AG04449 (cell line): ENCODE results near the gene POLR3K.

Experiments used
- CTCF ChIA-PET: fragments of 350-600 bp; formaldehyde crosslinking; extraction: SDS; loops from one replicate; lab custom pipeline; 2021; ENCODE audit warnings: antibody characterized with exemption; lab: Yijun Ruan, JAX
- POLR2A ChIA-PET: fragments of 400-600, 350-600 bp; formaldehyde crosslinking; extraction: SDS; loops from one replicate; lab custom pipeline; 2020; ENCODE audit warnings: antibody characterized with exemption, inconsistent platforms; lab: Yijun Ruan, JAX
- DNase-seq: peaks from one replicate; pipeline ENCODE4 v3.0.0-alpha.2; 2010; ENCODE audit warnings: low read depth, low spot score
- H3K4me3 ChIP-seq: 2 replicates; pipeline ENCODE4 v1.5.1; 2011; ENCODE audit warnings: low read depth, mild to moderate bottlenecking, control low read depth, low read length
- TF ChIP-seq, protein P1 (sequence below): IDR thresholded peaks from one replicate; pipeline ENCODE4 v1.5.1; 2011; ENCODE audit warnings: mild to moderate bottlenecking, moderate library complexity, low read length, control low read depth, inconsistent platforms; ENCODE audit not compliant: insufficient read depth; ENCODE audit errors: missing control alignments

Gene POLR3K

DNA sequence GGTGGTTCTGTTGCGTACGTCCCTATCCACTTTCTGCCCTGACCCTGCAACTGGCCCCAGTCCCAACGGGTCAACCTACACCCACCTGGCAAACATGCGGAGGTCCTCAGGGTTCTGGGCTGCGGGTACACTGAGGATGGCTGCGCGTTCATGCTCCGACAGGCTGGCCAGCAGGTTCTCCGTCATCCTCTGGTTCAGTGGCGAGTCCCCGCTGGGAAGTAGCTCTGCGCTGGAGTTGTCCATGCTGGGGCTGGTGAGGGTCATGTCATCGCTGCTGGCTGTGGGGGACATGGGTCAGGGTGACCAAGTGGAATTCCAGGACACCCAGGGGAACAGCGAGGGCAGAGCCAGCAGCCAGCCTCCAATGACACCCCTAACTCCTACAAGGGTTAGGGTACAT lies 35.2 kb upstream of the POLR3K start:
- no peak overlapping the region for H3K4me3 ChIP-seq
- ChIA-PET POLR2A (no interaction called here), CTCF (interaction anchor here (1.1 to 19.2 kb wide), 4 partner anchors 8 to 21 kb away, joined by 3 to 728 read pairs (median 58); partner anchors contain the start of genes MPG and RHBDF1)
- TF ChIP-seq, protein P1, sequence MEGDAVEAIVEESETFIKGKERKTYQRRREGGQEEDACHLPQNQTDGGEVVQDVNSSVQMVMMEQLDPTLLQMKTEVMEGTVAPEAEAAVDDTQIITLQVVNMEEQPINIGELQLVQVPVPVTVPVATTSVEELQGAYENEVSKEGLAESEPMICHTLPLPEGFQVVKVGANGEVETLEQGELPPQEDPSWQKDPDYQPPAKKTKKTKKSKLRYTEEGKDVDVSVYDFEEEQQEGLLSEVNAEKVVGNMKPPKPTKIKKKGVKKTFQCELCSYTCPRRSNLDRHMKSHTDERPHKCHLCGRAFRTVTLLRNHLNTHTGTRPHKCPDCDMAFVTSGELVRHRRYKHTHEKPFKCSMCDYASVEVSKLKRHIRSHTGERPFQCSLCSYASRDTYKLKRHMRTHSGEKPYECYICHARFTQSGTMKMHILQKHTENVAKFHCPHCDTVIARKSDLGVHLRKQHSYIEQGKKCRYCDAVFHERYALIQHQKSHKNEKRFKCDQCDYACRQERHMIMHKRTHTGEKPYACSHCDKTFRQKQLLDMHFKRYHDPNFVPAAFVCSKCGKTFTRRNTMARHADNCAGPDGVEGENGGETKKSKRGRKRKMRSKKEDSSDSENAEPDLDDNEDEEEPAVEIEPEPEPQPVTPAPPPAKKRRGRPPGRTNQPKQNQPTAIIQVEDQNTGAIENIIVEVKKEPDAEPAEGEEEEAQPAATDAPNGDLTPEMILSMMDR = no peak
- no peak for DNase-seq

DNA sequence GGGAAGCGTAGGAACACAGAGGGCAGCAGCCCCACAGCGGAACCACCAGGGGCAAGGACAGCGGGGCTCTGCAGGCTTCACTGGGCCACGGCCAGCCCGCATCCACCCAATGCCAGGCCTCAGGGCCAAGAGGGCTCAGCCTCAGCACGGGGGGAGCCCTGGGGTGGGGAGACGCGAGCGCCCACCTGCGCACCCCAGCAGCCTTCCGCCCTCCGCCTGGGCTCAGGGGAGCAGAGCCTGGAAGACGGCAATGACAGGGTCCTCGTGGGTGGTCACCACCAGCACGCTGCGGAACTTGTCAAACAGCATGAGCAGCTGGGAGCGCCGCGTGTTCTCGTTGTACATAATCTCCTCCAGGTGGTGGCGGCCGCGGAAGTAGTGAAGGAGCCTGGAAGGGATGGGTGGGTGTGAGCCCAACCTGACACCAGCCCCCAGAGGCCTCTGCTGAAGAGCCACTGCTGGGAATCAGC lies 33.1 kb upstream of the POLR3K start:
- TF ChIP-seq, protein P1 = no peak
- POLR2A ChIA-PET = no interaction called here
- CTCF ChIA-PET = interaction anchor here (2.1 to 19.2 kb wide), 3 partner anchors 10 to 20 kb away, joined by 8 to 728 read pairs (median 109); partner anchors contain the start of genes MPG and RHBDF1
- H3K4me3 ChIP-seq = no peak overlapping the region
- DNase-seq = no peak

DNA sequence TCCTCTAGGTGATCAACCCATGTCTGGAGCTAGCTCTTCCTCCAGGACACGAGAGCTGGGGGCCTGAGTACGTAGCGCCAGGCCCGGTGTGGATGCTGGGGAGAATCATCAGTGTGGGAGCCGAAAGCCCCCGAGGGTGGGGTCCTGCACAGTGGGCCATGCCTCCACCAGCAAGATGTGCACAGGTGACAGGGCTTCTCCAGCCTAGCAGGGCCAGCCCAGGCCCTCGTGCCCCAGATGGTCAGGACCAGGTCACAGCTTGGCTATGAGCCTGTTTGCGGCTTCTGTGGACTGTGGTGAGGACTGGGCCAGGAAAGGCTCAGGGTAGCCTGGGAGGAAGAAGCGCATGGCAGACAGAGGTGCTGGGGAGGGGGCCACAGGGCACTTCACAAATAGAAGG lies 32.5 kb upstream of the POLR3K start:
- DNase-seq = no peak
- no peak overlapping the region for H3K4me3 ChIP-seq
- TF ChIP-seq, protein P1 = no peak
- POLR2A ChIA-PET = interaction anchor here (1.7 to 1.8 kb wide), 2 partner anchors 10 to 20 kb away, joined by 6 to 10 read pairs; no protein-coding TSS in a partner anchor
- CTCF ChIA-PET = interaction anchor here (8.6 to 19.2 kb wide), 2 partner anchors 11 to 18 kb away, joined by 109 to 728 read pairs; partner anchors contain the start of genes MPG and RHBDF1

DNA sequence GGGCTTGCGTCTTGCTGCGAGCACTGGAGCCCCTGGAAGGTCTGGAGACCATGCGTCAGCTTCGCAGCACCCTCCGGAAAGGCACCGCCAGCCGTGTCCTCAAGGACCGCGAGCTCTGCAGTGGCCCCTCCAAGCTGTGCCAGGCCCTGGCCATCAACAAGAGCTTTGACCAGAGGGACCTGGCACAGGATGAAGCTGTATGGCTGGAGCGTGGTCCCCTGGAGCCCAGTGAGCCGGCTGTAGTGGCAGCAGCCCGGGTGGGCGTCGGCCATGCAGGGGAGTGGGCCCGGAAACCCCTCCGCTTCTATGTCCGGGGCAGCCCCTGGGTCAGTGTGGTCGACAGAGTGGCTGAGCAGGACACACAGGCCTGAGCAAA lies 32.0 kb upstream of the POLR3K start:
- TF ChIP-seq, protein P1 = no peak
- DNase-seq = no peak
- H3K4me3 ChIP-seq = no peak overlapping the region
- CTCF ChIA-PET = interaction anchor here (2.6 to 19.2 kb wide), 4 partner anchors 11 to 97 kb away, joined by 7 to 728 read pairs (median 60); partner anchors contain the start of genes MPG and RHBDF1
- POLR2A ChIA-PET = interaction anchor here (0.6 to 2.2 kb wide), 5 partner anchors 10 to 127 kb away, joined by 3 to 10 read pairs (median 6); no protein-coding TSS in a partner anchor

DNA sequence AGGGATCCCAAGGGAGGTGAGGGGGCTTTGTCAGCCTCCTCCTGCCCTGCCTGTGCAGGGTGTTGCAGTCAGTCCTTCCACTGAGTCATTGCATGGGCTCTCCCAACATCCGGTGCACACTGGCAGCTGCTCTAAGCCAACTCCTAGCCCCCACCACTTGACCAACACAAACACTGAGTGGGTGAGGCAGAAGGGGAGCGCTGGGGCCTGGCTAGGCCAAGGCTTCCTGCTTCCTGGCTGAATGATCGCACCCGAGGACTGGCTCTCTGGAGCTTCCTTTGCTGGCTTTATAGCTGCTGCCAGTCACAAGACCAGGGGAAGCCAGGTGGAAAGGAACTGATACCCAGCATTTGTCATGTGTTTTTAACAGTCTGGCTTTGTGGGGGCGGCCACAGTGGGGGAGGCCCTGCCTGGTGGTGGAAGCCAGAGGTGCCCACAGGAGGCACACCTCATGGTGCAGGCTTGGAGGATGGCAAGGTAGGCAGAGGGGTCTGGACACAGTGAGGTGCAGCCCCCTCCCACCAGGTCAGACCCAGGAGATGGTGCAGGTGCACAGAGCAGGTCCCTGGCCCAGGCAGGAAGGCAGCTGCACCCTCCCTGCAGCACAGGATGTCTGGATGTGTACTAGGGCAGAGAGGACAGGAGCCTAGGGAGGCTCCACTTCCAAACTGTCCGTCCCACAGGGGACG lies 31.5 kb upstream of the POLR3K start:
- no peak overlapping the region for H3K4me3 ChIP-seq
- DNase-seq = peak; percentile 70
- ChIA-PET CTCF (interaction anchor here (2.6 to 19.2 kb wide), 4 partner anchors 12 to 97 kb away, joined by 7 to 728 read pairs (median 60); partner anchors contain the start of genes MPG and RHBDF1), POLR2A (interaction anchor here (0.6 to 2.2 kb wide), 6 partner anchors 9 to 128 kb away, joined by 3 to 10 read pairs (median 5); partner anchors contain the start of genes POLR3K and SNRNP25)
- TF ChIP-seq, protein P1 = no peak
